Trophoblast cell (in vitro differentiated cells and primary cell): Measurements from ENCODE around the gene PATL2.

Source experiments
- DNase-seq, 2 donors: peaks; one replicate each; pipeline ENCODE4 v3.0.0-alpha.2; 2016
- H2AFZ ChIP-seq: 2 replicates; pipeline ENCODE4 v1.6.1; 2013; ENCODE audit warnings: low read length, moderate library complexity, mild to moderate bottlenecking; ENCODE audit not compliant: insufficient read depth, poor library complexity
- H2AK5ac ChIP-seq: 2 replicates; pipeline ENCODE4 v1.6.1; 2013; ENCODE audit warnings: mild to moderate bottlenecking, low read length
- H2BK120ac ChIP-seq: 2 replicates; pipeline ENCODE4 v1.6.1; 2013; ENCODE audit warnings: low read length, mild to moderate bottlenecking, moderate library complexity; ENCODE audit not compliant: insufficient read depth, poor library complexity
- H2BK12ac ChIP-seq: 2 replicates; pipeline ENCODE4 v1.6.1; 2013; ENCODE audit warnings: mild to moderate bottlenecking, low read length, moderate library complexity
- H2BK5ac ChIP-seq: 2 replicates; pipeline ENCODE4 v1.6.1; 2013; ENCODE audit warnings: low read length, low read depth, moderate library complexity, mild to moderate bottlenecking; ENCODE audit not compliant: poor library complexity
- H3K14ac ChIP-seq: 2 replicates; pipeline ENCODE4 v1.6.1; 2013; ENCODE audit warnings: mild to moderate bottlenecking, low read length
- H3K18ac ChIP-seq: 2 replicates; pipeline ENCODE4 v1.6.1; 2013; ENCODE audit warnings: mild to moderate bottlenecking, low read length
- H3K23ac ChIP-seq: 2 replicates; pipeline ENCODE4 v1.6.1; 2013; ENCODE audit warnings: low read length
- H3K27ac ChIP-seq: 2 replicates; pipeline ENCODE4 v1.5.1; 2013; ENCODE audit warnings: low read depth, mild to moderate bottlenecking, inconsistent platforms, low read length, moderate library complexity
- H3K27me3 ChIP-seq: 2 replicates; pipeline ENCODE4 v1.6.1; 2013; ENCODE audit warnings: inconsistent platforms, mild to moderate bottlenecking, low read length, moderate library complexity; ENCODE audit not compliant: insufficient read depth
- H3K36me3 ChIP-seq, 2 experiments: 1 replicate in 1 of 2; 2 replicates in 1 of 2; pipeline ENCODE4 v1.6.1; 2013; ENCODE audit warnings: low read length in 2 of 2, mild to moderate bottlenecking in 2 of 2, moderate library complexity in 1 of 2; ENCODE audit not compliant: insufficient read depth in 2 of 2, control insufficient read depth in 1 of 2
- H3K4ac ChIP-seq: 2 replicates; pipeline ENCODE4 v1.6.1; 2013; ENCODE audit warnings: low read depth, mild to moderate bottlenecking, low read length, moderate library complexity
- H3K4me1 ChIP-seq, 2 experiments: 1 replicate in 1 of 2; 2 replicates in 1 of 2; pipeline ENCODE4 v1.6.1; 2013; ENCODE audit warnings: low read length in 2 of 2, mild to moderate bottlenecking in 2 of 2, moderate library complexity in 1 of 2; ENCODE audit not compliant: insufficient read depth in 2 of 2, control insufficient read depth in 1 of 2
- H3K4me2 ChIP-seq: 2 replicates; pipeline ENCODE4 v1.6.1; 2013; ENCODE audit warnings: inconsistent platforms, mild to moderate bottlenecking, low read length, moderate library complexity
- H3K4me3 ChIP-seq: 2 replicates; pipeline ENCODE4 v1.5.1; 2013; ENCODE audit warnings: mild to moderate bottlenecking, low read depth, low read length, inconsistent platforms
- H3K79me1 ChIP-seq: one replicate; pipeline ENCODE4 v1.6.1; 2013; ENCODE audit warnings: low read length
- H3K79me2 ChIP-seq: 2 replicates; pipeline ENCODE4 v1.6.1; 2013; ENCODE audit warnings: low read length, mild to moderate bottlenecking; ENCODE audit not compliant: control insufficient read depth, insufficient read depth, poor library complexity
- H3K9ac ChIP-seq: 2 replicates; pipeline ENCODE4 v1.6.1; 2013; ENCODE audit warnings: mild to moderate bottlenecking, low read length
- H3K9me3 ChIP-seq: 2 replicates; pipeline ENCODE4 v1.6.1; 2013; ENCODE audit warnings: low read depth, mild to moderate bottlenecking, control low read depth, inconsistent platforms, low read length; ENCODE audit not compliant: insufficient read depth
- H4K12ac ChIP-seq: 2 replicates; pipeline ENCODE4 v1.6.1; 2013; ENCODE audit warnings: low read depth, mild to moderate bottlenecking, low read length, moderate library complexity
- H4K8ac ChIP-seq: 2 replicates; pipeline ENCODE4 v1.6.1; 2013; ENCODE audit warnings: low read depth, mild to moderate bottlenecking, low read length, moderate library complexity
- H4K91ac ChIP-seq: one replicate; pipeline ENCODE4 v1.6.1; 2013; ENCODE audit warnings: low read depth, mild to moderate bottlenecking, low read length, moderate library complexity
- WGBS: extraction: QIAGEN DNeasy Blood & Tissue Kit; methylation state at CpG from one replicate; pipeline ENCODE4 v1.1.7; 2013; ENCODE audit warnings: missing lambda C conversion rate; ENCODE audit not compliant: insufficient read length, insufficient coverage; ENCODE audit errors: extremely low coverage; 5-methylcytosine and 5-hydroxymethylcytosine counted together

PATL2 gene

DNA sequence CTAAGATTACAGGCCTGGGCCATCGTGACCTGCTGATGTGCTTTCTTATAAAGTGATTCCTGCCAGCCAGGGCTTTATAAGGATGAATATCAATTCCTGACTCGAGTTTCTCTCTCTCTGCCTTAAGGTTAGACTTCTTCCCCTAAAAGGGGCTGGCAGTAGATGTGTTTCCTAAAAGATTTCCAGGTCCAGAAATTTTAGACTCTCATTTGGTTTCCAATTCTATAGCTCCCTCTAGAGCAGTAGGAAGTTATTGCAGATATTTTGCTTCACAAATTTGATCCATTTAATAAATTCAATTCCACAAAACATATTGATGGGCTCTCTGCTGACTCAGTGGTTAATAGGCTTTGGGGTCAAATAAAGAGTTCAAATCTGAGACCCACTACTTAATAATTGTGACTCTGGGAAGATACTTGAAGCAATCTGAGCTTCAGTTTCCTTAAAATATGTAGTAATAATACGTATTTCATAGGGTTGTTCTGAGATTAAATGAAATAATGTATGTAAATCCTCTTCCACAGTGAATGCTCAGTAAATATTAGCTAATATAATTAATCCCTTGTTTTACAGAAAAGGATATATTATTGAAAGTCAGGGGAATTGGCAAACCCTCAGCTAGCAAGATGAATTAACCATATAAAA is 27.3 kb upstream of the PATL2 start:
- no peak overlapping the region for H4K12ac ChIP-seq
- no peak overlapping the region for H2BK12ac ChIP-seq
- H4K8ac ChIP-seq = no peak overlapping the region
- H3K79me1 ChIP-seq = no peaks in the 10 kb centered on the region
- H3K4me3 ChIP-seq = no peak overlapping the region
- H2AFZ ChIP-seq = no peak overlapping the region
- no peak overlapping the region for H3K27ac ChIP-seq
- H3K79me2 ChIP-seq = no peaks in the 10 kb centered on the region
- H3K27me3 ChIP-seq = no peaks in the 10 kb centered on the region
- H3K4me1 ChIP-seq = no peaks in the 10 kb centered on the region
- H3K36me3 ChIP-seq = no peaks in the 10 kb centered on the region
- DNase-seq = peak in 1 of 2 donors; percentile 88
- no peak overlapping the region for H2BK5ac ChIP-seq
- no peak overlapping the region for H3K4ac ChIP-seq
- no peak overlapping the region for H2BK120ac ChIP-seq
- H3K23ac ChIP-seq = no peak overlapping the region
- H2AK5ac ChIP-seq = no peak overlapping the region
- WGBS = no CpG with 5 or more reads among the region's 3 CpGs
- H3K14ac ChIP-seq = no peak overlapping the region
- no peaks in the 10 kb centered on the region for H3K9me3 ChIP-seq
- H4K91ac ChIP-seq = no peak overlapping the region
- H3K4me2 ChIP-seq = no peak overlapping the region
- H3K18ac ChIP-seq = no peak overlapping the region
- H3K9ac ChIP-seq = no peak overlapping the region

DNA sequence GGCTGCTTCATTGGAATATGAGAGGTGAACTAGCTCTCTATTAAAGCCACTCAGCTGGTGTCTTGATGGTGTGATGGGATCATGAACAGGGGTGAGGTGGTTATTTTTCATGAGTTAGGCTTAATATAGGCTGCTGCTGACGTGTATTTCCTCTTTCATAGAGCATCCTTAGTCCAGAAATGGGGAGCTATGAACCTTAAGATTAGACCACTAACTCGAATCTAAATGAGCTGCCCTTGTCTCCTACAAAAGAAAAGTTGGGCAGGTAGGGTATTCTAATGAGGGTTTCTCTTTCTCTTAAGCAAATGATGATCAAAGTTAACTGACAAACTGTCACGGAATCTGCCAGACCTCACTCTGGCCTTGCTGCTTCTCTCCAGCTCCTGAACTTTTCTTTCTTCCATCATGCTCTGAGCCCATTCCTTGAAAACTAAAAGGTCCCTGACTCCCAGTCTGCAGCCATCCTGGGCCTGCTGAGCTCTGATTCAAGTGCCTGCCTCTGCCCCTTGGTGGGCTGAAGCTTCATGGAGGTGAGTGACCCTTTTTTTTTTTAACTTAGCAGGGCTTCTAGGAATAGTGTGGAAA is 25.1 kb upstream of the PATL2 start, which contains the start of gene TRIM69:
Gene TRIM69, plus strand, starts transcription at position 348 of the 585 bp plus-strand sequence. Its CDS starts 177 bp downstream, at position 525.
- H3K23ac ChIP-seq = no peak within 1 kb of the TSS
- no peak within 1 kb of the TSS for H3K4me2 ChIP-seq
- no peak within 1 kb of the TSS for H2BK120ac ChIP-seq
- H2BK12ac ChIP-seq = no peak within 1 kb of the TSS
- H3K27ac ChIP-seq = no peak within 1 kb of the TSS
- H4K12ac ChIP-seq = no peak within 1 kb of the TSS
- H2AFZ ChIP-seq = no peak within 1 kb of the TSS
- H2AK5ac ChIP-seq = no peak within 1 kb of the TSS
- no peak within 1 kb of the TSS for H2BK5ac ChIP-seq
- H3K9ac ChIP-seq = no peak within 1 kb of the TSS
- no peak for DNase-seq
- no peak within 1 kb of the TSS for H3K14ac ChIP-seq
- no peak within 1 kb of the TSS for H3K4ac ChIP-seq
- H4K91ac ChIP-seq = no peak within 1 kb of the TSS
- no peaks in the 10 kb centered on the region for H3K4me1 ChIP-seq
- H3K18ac ChIP-seq = no peak within 1 kb of the TSS
- no peaks in the 10 kb centered on the region for H3K27me3 ChIP-seq
- no CpG with 5 or more reads among the region's 3 CpGs for WGBS
- H3K36me3 ChIP-seq = no peaks in the 10 kb centered on the region
- no peaks in the 10 kb centered on the region for H3K79me2 ChIP-seq
- H3K79me1 ChIP-seq = no peaks in the 10 kb centered on the region
- H3K9me3 ChIP-seq = no peaks in the 10 kb centered on the region
- no peak within 1 kb of the TSS for H4K8ac ChIP-seq
- no peak within 1 kb of the TSS for H3K4me3 ChIP-seq

DNA sequence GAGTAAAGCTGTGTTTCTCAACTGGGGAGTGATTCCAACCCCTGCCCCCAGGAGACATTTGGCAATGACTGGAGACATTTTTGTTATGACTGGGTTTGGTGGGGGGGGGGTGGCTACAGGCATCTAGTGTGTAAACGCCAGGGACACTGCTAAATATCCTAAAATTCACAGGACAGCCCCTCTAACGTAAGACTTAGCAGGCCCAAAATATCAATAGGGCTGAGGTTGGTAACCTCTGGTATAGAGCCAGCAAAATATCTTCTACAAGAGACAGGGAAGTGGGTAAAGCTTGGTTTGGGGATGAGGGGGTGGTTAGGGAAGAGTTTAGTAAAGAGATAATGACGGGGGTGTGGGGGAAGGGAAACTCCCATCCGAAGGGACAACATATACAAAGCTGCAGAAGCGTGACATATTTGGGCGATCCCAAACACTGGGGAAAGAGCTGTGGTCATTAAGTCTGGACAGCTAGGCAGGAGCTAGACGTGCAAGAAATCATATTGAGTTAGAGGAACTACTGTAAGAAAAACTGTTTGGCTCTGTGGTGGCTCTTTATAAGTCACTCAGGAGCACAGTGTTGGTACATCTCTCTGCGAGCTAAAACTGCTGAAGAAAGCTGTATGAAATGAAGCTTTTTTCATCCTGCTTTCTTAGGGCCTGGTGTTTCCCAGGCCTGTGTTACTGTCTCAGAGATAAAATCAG is 24.5 kb upstream of the PATL2 start:
- Histone ChIP-seq H3K4ac (no peak overlapping the region), H3K23ac (no peak overlapping the region), H3K79me2 (no peaks in the 10 kb centered on the region), H3K79me1 (no peaks in the 10 kb centered on the region), H3K36me3 (no peaks in the 10 kb centered on the region), H2BK12ac (no peak overlapping the region), H4K12ac (no peak overlapping the region), H3K4me1 (no peaks in the 10 kb centered on the region), H4K8ac (no peak overlapping the region), H3K27ac (no peak overlapping the region), H3K27me3 (no peaks in the 10 kb centered on the region), H2AK5ac (no peak overlapping the region), H3K4me2 (no peak overlapping the region), H3K18ac (no peak overlapping the region), H3K4me3 (no peak overlapping the region), H3K9me3 (no peaks in the 10 kb centered on the region), H2BK5ac (no peak overlapping the region), H2BK120ac (no peak overlapping the region), H3K14ac (no peak overlapping the region), H3K9ac (no peak overlapping the region), H2AFZ (no peak overlapping the region), H4K91ac (no peak overlapping the region)
- WGBS = 100% methylated on average over 1 of the region's 8 CpGs
- peak; percentile 31 to 35 for DNase-seq

DNA sequence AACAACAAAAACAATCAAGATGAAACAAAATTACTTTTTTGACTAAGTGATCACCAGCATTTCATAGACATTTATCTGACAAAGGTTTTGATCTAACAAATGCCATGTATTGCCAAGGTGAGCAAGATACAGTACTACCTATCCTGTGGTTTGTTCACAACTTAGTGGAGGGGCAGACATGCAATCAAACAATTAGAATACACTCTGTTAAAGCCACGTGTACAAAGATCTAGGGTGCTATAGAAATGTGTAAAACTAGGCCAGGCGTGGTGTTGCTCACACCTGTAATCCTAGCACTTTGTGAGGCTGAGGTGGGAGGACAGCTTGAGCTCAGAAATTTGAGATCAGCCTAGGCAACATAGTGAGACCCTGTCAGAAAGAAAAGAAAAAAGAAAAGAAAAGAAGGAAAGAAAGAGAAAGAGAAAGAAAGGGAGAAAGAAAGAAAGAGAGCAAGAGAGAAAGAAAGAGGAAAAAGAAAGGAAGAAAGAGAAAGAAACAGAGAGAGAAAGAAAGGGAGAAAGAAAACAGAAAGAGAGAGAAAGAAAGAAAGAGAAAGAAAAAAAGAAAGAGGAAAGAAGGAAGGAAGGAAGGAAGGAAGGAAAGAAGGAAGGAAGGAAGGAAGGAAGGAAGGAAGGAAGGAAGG is 23.8 kb upstream of the PATL2 start:
- H3K36me3 ChIP-seq = no peaks in the 10 kb centered on the region
- no peak overlapping the region for H3K4ac ChIP-seq
- H3K4me3 ChIP-seq = no peak overlapping the region
- no peak overlapping the region for H2BK5ac ChIP-seq
- DNase-seq = no peak
- no peak overlapping the region for H3K27ac ChIP-seq
- H3K4me1 ChIP-seq = no peaks in the 10 kb centered on the region
- no peaks in the 10 kb centered on the region for H3K79me2 ChIP-seq
- no peak overlapping the region for H3K23ac ChIP-seq
- H3K9me3 ChIP-seq = no peaks in the 10 kb centered on the region
- no peak overlapping the region for H3K18ac ChIP-seq
- H3K79me1 ChIP-seq = no peaks in the 10 kb centered on the region
- no peak overlapping the region for H2BK12ac ChIP-seq
- no peak overlapping the region for H3K9ac ChIP-seq
- no peak overlapping the region for H2BK120ac ChIP-seq
- no peak overlapping the region for H4K12ac ChIP-seq
- whole genome bisulfite sequencing = no CpG with 5 or more reads among the region's 2 CpGs
- no peaks in the 10 kb centered on the region for H3K27me3 ChIP-seq
- no peak overlapping the region for H4K8ac ChIP-seq
- no peak overlapping the region for H3K4me2 ChIP-seq
- H3K14ac ChIP-seq = no peak overlapping the region
- H2AK5ac ChIP-seq = no peak overlapping the region
- H4K91ac ChIP-seq = no peak overlapping the region
- no peak overlapping the region for H2AFZ ChIP-seq
